Stimulated activated CD4-positive, alpha-beta T cell treated with anti-CD3 and anti-CD28 coated beads, TNF-alpha, amount 100 ng/mL, for 4 hours (primary cell): ENCODE data around the gene MPDZ.

ENCODE experiments used
- DNase-seq, 3 experiments: peaks; one replicate each; pipeline ENCODE4 v3.0.0-alpha.2; 2020; ENCODE audit warnings: low read depth in 3 of 3

Gene MPDZ

DNA sequence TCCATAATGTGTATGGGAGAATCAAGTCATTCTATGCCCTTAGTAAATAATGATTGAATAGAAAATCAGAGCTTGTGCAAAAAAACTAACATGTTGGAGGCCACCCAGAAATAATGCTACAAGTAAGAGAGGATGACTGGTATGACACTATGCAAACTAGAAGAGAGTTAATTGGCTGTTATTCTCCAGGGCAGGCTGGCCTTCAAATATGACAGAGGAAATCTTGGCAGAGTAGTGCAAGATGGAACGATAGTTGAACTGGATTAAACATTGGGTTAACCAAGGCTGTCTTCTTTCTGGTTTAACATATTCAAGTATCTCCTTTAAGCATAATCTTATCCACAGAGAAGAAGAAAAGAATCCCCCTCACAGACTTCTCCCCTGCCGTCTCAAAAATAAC, 196.1 kb downstream of the MPDZ start:
- no peak for DNase-seq

DNA sequence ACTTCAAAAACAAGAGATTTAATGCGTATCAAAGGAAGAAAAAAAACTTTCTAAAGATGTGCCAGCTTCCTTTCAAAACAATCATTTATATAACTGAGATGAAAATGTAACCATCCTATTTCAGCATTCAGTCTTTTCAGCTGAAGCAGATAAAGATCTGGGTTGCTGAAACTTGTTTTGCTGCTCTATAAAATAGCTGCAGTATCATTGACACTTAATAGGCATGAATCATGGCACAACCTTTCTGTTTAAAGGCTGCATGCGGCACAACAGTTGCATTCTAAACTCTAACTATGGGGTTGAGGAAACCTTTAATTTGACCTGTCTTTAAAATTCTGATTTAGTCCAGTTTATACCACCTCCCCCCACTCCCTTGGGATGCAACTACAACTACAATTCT, 196.7 kb downstream of the MPDZ start:
- DNase-seq: no peak

DNA sequence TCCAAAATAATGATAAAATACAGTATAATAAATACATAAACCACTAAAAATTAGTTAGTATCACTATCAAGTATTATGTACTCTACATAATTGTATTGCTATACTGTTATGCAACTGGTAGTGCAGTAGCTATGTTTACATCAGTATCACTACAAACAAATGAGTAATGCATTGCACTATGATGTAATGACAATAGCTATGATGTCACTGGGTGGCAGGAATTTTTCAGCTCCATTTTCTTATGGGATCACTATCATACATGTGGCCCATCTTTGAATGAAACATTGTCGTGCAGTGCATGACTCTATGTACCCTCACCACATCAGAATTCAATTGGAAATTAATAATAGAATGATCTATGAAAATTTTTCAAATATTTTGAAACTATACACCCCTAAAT, 201.3 kb downstream of the MPDZ start:
- DNase-seq: no peak

DNA sequence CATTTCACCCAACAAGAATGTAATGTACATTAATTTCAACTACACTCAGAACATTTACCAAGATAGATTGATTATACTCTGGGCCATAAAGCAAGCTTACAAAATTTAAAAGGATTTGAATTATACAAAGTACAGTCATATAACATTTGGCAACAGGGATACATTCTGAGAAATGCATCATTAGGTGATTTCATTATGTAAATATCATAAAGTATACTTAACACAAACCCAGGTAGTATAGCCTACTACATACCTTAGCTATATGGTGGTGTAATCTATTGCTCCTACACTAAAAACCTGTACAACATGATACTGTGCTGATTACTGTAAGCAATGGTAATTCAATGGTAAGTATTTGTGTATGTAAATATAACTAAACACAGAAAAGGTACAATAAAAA, 202.9 kb downstream of the MPDZ start:
- DNase-seq: no peak

DNA sequence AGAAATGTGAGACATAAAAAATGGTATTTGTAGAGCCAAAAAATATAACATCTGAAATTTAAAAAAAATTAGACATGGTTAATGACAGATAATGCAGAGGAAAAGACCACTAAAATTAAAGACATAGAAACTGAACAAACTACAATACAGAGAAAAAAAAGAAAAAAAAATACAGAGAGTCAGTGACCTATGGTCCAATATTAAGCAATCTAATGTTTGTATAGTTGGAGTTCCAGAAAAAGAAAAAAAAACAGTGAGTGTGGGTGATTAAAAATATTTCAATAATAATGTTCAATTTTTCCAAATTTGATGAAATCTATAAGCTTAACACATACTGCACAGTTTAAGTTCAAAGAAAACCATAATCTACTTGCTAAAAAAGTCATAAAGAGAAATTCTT, 207.6 kb downstream of the MPDZ start:
- no peak for DNase-seq

DNA sequence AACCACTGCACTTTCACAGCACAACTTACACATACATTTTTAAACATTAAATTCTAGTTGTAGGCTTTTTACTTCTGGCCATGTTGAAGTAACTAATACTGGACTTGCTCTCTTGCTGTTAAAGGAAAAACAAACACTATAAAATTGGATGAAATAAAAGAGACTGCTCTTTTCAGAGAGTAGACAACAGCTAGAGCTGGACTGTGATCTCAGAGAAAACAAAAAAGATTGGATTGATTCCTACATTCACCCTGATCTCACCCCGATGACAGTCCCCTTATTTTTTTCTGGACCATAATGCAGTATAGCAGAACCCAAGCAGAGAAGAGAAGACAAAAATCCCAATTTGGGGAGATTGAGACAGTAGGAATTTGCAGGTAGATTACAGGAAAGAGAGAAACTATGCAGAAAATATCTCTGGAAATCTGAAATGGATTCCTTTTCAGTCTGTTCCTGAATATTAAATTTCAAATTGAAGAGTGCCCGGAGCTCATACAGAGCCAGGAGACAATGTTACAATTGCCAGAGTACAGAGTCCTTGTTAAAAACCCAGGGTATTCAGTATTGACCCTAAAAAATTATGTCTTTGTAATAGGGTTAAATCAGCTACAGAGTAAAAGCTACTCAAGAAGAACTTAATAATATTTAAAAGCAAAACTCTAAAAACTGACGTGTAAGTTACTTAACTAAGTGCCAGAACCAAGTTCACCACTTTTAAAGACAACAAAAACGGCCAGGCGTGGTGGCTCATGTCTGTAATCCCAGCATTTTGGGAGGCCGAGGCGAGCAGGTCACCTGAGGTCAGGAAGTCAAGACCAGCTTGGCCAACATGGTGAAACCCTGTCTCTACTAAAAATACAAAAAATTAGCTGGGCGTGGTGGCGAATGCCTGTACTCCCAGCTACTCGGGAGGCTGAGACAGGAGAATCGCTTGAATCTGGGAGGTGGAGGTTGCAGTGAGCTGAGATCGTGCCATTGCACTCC, 208.6 kb downstream of the MPDZ start:
- no peak for DNase-seq

DNA sequence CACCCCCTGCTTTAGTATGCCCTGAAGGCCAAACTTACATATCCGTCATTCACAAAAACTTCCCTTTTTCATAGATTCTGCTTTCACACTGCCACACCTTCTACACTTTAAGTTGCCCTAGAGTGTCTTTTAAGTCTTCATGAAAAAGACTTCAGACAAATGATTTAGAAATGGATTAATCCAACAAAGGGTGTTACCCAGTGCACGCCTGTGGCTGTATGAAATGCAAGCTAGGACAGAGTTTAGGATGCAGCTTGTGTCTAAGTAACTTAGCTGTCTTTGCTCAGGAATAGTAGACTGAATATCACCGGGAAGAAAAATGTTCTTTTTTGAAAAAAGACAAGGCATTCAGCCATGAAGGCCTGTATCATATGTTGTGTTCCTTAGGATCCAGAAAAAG, 210.0 kb downstream of the MPDZ start:
- DNase-seq: no peak

DNA sequence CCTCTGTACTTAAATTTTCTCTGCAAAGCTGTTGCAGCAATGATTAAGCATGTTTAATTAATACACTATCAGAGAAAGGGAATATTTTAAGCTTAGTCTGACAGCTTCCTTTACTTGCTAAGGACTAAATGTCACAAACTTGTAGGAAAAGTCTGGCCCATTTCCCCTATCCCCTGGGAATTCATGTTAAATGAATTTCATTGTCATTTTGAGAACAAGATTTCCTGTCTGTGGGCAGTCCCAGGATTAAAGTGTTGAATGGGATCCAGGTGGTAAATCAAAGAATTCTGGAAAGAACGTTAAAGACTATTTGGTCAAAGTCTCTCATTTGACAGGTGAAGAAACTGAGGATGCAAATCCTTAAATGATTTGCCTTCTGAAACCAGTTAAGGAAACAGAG, 214.8 kb downstream of the MPDZ start:
- DNase-seq: no peak

DNA sequence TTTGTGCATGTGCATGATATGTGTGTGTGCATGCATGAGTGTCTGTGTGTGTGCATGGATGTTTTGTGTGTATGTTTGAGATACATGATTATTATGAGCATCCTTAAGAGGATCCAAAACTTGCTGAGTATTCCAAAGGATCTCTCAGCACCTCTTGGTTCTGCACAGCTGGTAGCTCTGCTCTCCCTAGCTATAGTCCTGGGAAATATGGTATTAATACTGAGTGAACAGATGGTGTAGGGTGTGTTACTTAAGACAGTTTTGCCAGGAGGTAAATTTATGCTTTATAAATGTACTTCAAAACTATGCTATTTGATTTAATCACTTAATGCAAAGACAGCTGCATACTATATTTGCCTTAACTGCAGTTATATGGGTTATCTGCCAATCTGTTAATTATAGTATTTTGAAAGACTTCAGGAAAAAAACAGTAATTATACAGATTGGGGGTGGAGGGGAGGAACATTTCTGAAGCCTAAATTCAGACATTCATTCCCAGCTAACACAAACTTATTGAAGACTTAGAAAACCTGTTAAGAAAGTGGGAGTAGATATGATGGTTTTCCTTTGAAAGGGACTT, 215.5 kb downstream of the MPDZ start:
- no peak for DNase-seq

DNA sequence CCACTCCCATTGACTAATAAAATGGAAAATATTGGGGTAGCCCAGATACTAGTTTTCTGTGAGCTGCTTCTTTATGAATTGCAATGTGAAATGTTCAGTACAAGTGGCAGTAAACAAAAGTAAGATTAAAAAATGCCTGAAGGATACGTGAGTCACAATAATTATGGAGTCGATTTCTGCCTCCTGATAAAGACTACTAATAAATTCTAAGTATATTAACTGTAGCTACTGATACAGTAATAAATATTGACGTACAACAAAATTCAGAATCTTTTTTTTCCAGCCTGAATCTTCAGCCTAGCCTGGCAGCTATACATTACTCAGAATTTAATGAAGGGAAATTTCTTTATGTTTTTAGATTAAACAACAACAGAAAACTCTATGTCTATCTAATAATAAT, 218.1 kb downstream of the MPDZ start:
- no peak for DNase-seq
